HG03378 (cell line): ENCODE results near the gene AQP12A.
"Not testable (repeated sequence)": the region's sequence is repeated elsewhere in the genome, so short reads cannot be mapped to it uniquely, and the experiment has no call there.

Experiments used
- ATAC-seq: cut with Tn5 transposase; IDR thresholded peaks from one replicate; pipeline ENCODE4 v1.9.1; 2021; ENCODE audit warnings: mild to moderate bottlenecking, moderate library complexity; ENCODE audit not compliant: unreplicated experiment

The AQP12A gene

GRCh38 chr2:240655931-240656886 lies 35.5 kb upstream of the AQP12A start:
- peak; percentile 67 for ATAC-seq

- not testable (repeated sequence) for ATAC-seq
These were observed 31.8 kb upstream of the AQP12A start for GRCh38 chr2:240659883-240660282.

GRCh38 chr2:240662681-240663080 lies 29.0 kb upstream of the AQP12A start:
- no peak for ATAC-seq

GRCh38 chr2:240663546-240664190 lies 28.0 kb upstream of the AQP12A start:
- no peak for ATAC-seq

DNA sequence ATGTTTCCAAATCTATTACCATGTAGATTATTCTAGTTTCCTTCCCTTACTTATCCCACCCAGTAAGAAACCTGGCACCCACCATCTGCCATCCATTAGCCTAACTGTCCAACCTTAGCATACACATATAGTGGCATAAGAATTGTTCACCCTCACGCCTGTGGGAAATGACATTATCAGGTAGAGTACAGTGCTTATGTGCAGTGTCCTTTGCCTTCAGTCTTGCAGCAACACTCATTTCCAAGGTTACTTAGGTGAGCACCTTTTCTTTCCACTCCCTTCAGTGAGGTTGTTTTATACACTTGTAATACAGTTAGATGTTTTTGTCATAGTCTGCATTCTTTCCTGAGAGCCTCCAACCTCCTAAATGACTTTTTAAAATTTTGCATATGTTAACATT lies 27.0 kb upstream of the AQP12A start:
- no peak for ATAC-seq

GRCh38 chr2:240670402-240670801 lies 21.3 kb upstream of the AQP12A start:
- no peak for ATAC-seq

- no peak for ATAC-seq
These were observed 20.7 kb upstream of the AQP12A start for GRCh38 chr2:240670950-240671349.

DNA sequence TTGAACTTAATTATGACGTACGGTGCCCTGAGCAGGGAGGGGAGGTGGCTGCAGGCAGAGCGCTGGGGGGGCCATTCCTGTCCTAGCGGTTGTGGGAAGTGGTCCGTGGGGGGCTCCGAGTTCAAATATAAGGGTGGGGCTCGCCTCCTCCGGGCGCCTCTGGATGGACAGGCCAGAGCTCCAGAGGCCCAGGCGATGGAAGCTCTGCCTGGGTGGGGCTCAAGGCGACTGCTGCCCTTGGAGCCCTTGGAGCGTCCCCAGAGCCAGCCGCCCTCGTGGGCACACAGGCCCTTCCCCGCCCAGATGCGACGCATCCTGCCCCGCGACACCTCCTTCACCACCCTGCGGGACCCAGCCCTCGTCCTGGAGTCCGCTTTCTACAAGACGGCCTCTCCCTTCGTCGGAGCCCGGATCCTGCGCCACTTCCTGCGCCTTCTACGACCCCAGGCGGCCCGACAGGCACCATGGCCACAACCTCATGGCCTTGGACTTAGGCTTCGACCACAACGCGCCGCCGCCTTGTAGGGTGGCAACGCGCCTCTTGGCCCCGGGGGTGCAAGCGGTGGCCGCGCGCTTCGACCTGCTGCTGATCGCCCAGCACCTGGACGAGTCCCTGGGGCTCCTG lies 19.5 kb upstream of the AQP12A start:
- ATAC-seq, result no peak

- no peak for ATAC-seq
These were observed 18.9 kb upstream of the AQP12A start for GRCh38 chr2:240672701-240673190.

GRCh38 chr2:240674461-240675184 lies 17.0 kb upstream of the AQP12A start:
- not testable (repeated sequence) for ATAC-seq

GRCh38 chr2:240675345-240675744 lies 16.3 kb upstream of the AQP12A start:
- not testable (repeated sequence) for ATAC-seq

DNA sequence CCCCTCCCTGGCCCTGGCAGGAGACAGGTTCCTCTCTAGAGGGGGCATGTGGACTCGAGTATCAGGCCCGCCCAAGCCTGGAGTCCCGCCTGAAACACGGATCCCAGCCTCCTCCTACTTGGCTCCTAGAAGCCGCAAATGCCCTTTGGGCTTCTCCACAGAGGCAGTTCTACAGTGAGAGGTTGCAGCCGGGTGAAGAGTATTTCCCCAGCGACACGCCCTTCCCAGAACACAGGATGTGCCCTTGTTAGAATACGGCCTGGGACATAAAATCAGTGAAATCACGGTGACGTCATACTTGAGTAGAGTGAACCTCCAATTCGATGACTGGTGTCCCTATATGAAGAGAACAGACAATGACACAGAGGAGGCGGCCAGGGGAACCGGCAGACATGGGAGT lies 13.6 kb upstream of the AQP12A start:
- ATAC-seq, result not testable (repeated sequence)

DNA sequence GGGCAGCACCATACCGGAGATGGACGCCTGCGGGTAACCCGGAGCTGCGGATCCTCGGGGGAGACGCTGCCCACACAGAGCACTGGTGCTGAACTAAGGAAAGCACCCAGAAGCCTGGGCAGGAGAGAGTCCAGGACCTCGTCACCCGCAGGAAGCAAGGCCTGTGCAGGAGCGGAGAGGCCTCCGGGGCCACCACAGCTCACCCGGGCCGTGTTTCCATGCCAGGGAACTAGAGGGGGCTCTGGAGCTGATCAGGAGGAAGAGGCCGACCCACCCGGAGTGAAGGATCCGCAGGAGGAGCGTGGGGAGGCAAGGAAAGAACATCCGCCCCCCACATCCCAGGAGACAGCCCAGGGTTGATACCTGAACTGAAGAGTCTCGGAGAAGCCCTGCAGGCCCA lies 12.8 kb upstream of the AQP12A start:
- ATAC-seq, result not testable (repeated sequence)

DNA sequence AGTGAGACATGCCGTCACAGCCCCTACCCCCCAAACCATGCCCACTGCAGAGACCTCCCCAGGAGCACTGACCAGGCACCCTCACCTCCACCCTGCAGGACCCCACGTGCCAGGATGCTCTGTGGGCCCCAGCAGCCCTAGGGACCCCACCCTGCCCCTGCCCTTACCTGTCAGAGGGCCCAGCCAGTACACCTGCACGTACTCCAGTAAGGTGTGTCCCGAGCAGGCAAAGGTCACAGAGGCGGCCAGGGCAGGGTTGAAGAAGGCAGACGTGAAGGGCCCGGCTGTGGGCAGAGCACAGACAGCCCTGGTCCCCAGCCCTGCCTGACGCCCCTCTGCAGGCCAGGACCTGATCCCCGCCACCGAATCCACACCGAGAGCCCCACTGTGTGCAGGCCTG lies 11.5 kb upstream of the AQP12A start:
- ATAC-seq, result not testable (repeated sequence)

GRCh38 chr2:240682431-240683224 lies 9.0 kb upstream of the AQP12A start, which contains the start of gene AQP12B:
Gene AQP12B, minus strand, starts transcription at chr2:240682885. Its CDS starts 48 bp downstream, at chr2:240682837.
- not testable (repeated sequence) for ATAC-seq

DNA sequence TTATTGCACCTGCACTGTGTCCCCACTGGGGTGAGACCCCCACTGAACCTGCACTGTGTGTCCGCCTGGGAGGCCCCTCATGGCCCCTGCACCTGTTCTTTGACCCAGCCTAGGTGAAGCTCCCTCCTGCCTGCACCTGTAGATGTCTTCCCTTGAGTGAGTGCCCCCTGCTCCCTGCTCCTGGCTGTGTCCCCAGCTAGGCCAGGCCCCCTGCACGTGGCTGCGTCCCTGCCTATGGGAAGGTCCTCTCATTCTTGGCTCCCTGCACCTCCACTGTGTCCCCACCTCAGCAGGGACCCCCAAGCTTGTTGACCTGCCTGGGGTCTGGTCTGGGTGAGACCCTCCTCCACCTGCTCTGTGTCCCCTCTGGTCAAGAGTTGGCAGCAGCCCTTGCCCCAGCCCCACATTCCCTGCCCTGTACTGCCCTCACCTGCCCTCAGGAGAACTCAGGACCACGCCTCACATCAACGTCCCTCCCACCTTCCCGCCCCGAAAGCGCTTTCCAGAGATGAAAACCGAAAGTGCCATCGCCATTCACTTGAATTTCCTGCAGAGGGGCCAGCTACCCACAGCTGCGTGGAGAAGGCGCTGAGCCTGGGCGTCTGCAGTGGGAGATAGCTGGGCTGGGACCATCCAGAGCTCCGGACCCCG lies 8.2 kb upstream of the AQP12A start:
- not testable (repeated sequence) for ATAC-seq

DNA sequence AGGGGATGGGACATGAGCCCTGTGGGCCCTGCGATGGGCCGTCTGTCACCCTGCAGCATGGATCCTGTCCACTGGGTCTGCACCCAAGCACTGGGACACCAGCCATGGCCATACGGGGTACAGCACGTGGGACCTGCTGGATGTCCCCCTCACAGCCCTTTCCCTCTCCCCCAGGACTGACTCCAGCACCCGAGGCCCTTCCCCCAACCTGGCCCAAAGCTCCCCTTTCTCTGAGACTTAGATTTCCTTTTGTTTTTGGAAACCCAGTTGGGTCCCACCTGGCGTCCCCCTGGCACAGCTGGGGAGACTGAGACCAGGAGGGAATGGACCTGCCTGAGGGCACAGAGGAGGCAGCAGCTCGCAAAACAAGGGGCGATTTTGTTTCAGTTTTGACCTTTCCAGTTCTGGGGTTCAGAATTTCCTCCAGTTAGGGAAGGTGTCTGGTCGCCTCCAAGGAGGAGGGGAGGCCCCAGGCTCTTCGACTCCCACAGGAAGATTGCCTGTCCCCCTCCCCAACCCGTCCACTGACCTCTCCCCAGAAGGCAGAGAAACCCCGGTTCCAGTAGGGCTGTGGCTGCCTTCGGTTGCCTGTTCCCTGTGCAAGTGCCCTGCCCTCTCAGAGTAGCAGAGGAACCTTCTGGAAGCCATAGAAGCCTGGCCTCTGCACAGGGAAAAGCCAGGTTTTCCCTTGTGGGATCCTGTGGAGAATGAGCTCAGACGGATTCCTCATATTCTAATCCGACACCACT lies 7.5 kb upstream of the AQP12A start:
- ATAC-seq, result not testable (repeated sequence)

GRCh38 chr2:240685771-240686371 lies 5.8 kb upstream of the AQP12A start:
- no peak for ATAC-seq
